Measurements from ENCODE around the gene CUL7. TPM values are rescaled to one million over a fixed set of nuclear protein-coding genes. Genes with fewer than 3 reads are reported as not detected.

CUL7 gene
- total RNA-seq, 1 experiment from 2014 or later: 23.5 TPM

GRCh38 chr6:43088654-43089056, 35.0 kb upstream of the CUL7 start:
- Histone ChIP-seq H3K4me1 (ENCODE audit: insufficient read depth, low read length) (peaks cover 20% of the 10 kb centered on the region), H3K4me2 (ENCODE audit: insufficient read depth, insufficient read length, low read length) (no peak overlapping the region), H3K23me2 (ENCODE audit: insufficient read length, low read depth, low read length, poor library complexity, severe bottlenecking) (peaks cover 3% of the 10 kb centered on the region), H4K5ac (ENCODE audit: insufficient read length, low read depth, low read length) (no peak overlapping the region), H3K18ac (ENCODE audit: insufficient read length, low read depth, low read length) (no peak overlapping the region), H2AK5ac (ENCODE audit: insufficient read length, low read length) (no peak overlapping the region), H4K91ac (ENCODE audit: insufficient read length, low read depth, low read length) (no peak overlapping the region), H3T11ph (ENCODE audit: low read length) (no peak overlapping the region), H3K27me3 (ENCODE audit: insufficient read depth, low read length) (no peaks in the 10 kb centered on the region), H2AFZ (ENCODE audit: low read length) (no peak overlapping the region), H3K79me1 (ENCODE audit: insufficient read depth, low read depth, low read length, poor library complexity, severe bottlenecking) (no peaks in the 10 kb centered on the region), H3K23ac (ENCODE audit: insufficient read length, low read depth, low read length) (no peak overlapping the region), H3K27ac (ENCODE audit: insufficient read length, low read depth, low read length) (no peak overlapping the region), H3K56ac (ENCODE audit: insufficient read length, low read depth, low read length) (no peak overlapping the region), H3K9ac (ENCODE audit: extremely low read depth, insufficient read length, low read length) (no peak overlapping the region), H3K4ac (ENCODE audit: low read depth, low read length) (no peak overlapping the region), H3K14ac (ENCODE audit: insufficient read depth, low read length) (no peak overlapping the region), H2BK15ac (ENCODE audit: low read depth, low read length) (no peak overlapping the region), H2BK120ac (ENCODE audit: low read depth, low read length, poor library complexity, severe bottlenecking) (no peak overlapping the region), H2BK20ac (ENCODE audit: low read depth, low read length, poor library complexity, severe bottlenecking) (no peak overlapping the region), H4K8ac (replicated peaks; ENCODE audit: insufficient read length, low read depth, low read length) (no peak overlapping the region), H3K79me2 (ENCODE audit: insufficient read depth, low read length) (peaks cover 29% of the 10 kb centered on the region; the same call in 1 of the 2 replicates), H4K20me1 (ENCODE audit: control insufficient read depth, insufficient read depth, insufficient read length) (no peaks in the 10 kb centered on the region), H2BK5ac (ENCODE audit: insufficient read length, low read length) (no peak overlapping the region), H3K9me3 (ENCODE audit: control insufficient read depth, low read depth, low read length) (no peaks in the 10 kb centered on the region), H2BK12ac (ENCODE audit: insufficient read length, low read depth, low read length) (no peak overlapping the region)
- Mint-ChIP-seq H3K4me3 (peak overlapping the region in 1 of 2 experiments; percentile 75; a peak in 2 of 5 replicates), H3K27me3 (ENCODE audit: low read depth) (no peaks in the 10 kb centered on the region), H3K27ac (peak overlapping the region; percentile 75 to 97 (median 87); a peak in 4 of 7 replicates), H3K4me1 (peaks cover 60 to 66% of the 10 kb centered on the region in 2 experiments), H3K9me3 (no peaks in the 10 kb centered on the region), H3K36me3 (ENCODE audit: insufficient read depth in 1 of 3, low read depth in 3 of 3) (peaks cover 0 to 2% (median 0%) of the 10 kb centered on the region in 3 experiments; a peak in 1 of 7 replicates)
- whole genome bisulfite sequencing (ENCODE audit: extremely low coverage, insufficient read length, low lambda C conversion rate): no CpG with 5 or more reads among the region's 4 CpGs
- DNase-seq: no peak
- no peak for TF ChIP-seq CTCF (conservative IDR thresholded peaks at IDR 0.05)

Measured in H9 (cell line).